Prostate gland (tissue), 2 donors: ENCODE data around the gene ASPSCR1.

Experiments used
- CTCF ChIP-seq, 4 experiments: fragments of 200-600 bp in 2 of 4; fragments of 450-650 bp in 2 of 4; sonication (generic) in 2 of 4; IDR thresholded peaks; 1 replicate in 3 of 4; 2 replicates in 1 of 4; pipeline ENCODE4 v1.5.1; 2016 to 2019; ENCODE audit warnings: antibody characterized with exemption in 4 of 4, mild to moderate bottlenecking in 2 of 4, moderate library complexity in 2 of 4
- POLR2A ChIP-seq: fragments of 450-650 bp; IDR thresholded peaks from one replicate; pipeline ENCODE4 v1.6.1; 2016; ENCODE audit warnings: antibody characterized with exemption, mild to moderate bottlenecking
- POLR2AphosphoS5 ChIP-seq: sonication (generic); formaldehyde crosslinking; IDR thresholded peaks from one replicate; pipeline ENCODE4 v1.6.1; 2017; ENCODE audit warnings: antibody characterized with exemption

GRCh38 chr17:81955756-81956544 is 21.5 kb upstream of the ASPSCR1 start:
- TF ChIP-seq CTCF (IDR thresholded peaks at IDR 0.05) = no peak
- no peak for TF ChIP-seq POLR2A
- no peak for TF ChIP-seq POLR2AphosphoS5
